Ishikawa (cell line): ENCODE measurements around the gene LETM1.

Experiments
- EP300 ChIP-seq: IDR thresholded peaks from 2 replicates; pipeline ENCODE4 v1.6.1; 2012; ENCODE audit warnings: borderline replicate concordance
- NFIC ChIP-seq: IDR thresholded peaks from 2 replicates; pipeline ENCODE4 v1.6.1; 2012
- TCF12 ChIP-seq: IDR thresholded peaks from 2 replicates; pipeline ENCODE4 v1.6.1; 2012; ENCODE audit warnings: low read depth

DNA sequence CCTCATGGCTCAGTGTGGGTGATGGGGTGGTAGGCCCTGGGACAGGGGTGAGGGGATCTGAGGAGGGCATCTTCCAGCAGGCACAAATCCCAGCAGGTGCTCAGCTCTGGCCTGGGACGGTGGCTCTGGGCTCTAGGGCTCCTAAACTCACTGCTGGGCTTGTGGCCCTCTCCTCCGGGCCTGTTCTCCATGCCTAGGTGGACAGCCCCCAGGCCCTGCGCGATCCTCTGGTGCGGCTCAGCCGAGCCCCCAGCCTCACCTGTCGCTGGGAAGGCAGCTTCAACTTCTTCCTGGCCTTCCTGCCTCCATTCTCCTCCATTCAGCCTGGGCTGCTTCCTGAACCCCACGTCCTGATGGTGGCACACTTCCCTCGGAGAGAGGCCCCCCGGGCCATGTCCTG is 82.2 kb downstream of the LETM1 start:
- TF ChIP-seq EP300 (no peak), TCF12 (no peak), NFIC (no peak)
